GM15510 (cell line): Measurements from ENCODE around the gene FAM186B.
A peak's percentile ranks its signal among the peaks of the same experiment; 100 is the strongest.

Experiments used
- POLR2A ChIP-seq: IDR thresholded peaks from 3 replicates; pipeline ENCODE4 v1.6.1; 2011; ENCODE audit warnings: borderline replicate concordance; ENCODE audit not compliant: insufficient read length; ENCODE audit errors: extremely low read depth

The FAM186B gene

DNA sequence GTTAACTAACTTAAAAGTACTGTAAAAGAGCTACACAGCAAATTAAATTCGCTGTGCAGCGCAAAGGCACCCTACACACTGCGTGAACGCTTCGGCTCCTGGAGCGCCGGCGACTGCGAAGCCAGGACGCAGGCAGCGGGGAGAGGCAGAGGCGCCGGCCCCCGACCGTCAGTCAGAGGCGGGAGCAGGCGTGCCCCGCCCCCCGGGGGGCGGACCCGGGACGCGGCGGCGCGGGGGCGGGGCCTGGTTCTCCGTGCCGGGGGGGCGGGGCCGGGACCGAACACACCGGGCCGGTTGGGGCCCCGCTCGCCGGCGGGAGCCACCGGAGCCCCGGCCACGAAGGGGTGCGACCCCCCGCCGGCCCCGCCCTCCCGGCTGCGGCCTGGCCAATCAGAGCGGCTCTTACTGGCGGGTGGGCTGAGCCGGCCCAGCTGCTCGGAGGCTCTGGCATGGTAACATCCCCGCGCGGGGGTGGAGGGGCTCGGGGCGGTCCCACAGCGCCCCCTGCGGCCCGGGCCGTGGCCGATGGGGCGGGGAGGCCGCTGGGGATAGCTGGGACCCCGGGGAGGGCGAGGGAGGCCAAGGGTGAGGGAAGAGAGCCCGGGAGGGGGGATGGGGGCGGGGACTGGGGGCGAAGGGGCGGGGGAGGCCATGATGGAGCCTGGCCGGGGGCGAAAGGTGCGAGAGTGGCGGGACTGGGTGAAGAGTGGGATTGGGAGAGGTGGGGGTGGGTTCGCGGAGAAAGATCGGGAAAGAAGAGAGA lies 17.9 kb upstream of the FAM186B start, which contains the start of gene PRPF40B:
Gene PRPF40B, plus strand, starts transcription at position 420 of the 763 bp plus-strand sequence. Its CDS starts 30 bp downstream, at position 450.
- TF ChIP-seq POLR2A: peak; percentile 92

DNA sequence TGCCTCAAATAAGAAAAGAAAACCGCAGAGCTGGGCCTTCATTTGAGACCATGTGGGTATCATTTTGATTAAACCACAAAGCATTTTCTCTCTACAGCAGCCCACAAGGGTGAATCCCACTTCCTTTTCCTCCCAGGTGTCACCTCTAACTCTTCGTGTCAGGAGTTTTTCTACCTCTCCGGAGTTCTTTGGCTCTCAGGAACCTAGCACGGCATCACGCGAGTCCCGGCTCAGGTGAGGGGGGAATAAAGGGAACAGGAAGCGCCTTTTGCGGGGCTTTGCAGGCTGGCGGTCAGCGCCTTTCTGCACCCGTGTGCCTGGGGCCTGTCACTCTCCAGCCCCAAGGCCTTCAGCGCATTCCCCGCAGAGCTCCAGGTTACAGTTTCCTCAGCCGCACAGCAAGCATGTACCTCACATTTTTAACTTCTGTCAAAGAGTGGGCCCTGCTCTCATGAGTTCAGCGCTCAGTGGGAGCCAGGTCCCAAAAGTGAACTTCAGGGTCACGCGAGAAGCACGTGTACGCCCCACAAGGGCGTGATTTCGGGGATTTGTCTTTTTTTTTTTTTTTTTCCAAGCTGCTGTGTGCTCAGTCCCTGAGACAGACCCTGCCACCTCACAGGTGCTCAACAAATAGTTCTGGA lies 17.2 kb upstream of the FAM186B start:
- TF ChIP-seq POLR2A: no peak

DNA sequence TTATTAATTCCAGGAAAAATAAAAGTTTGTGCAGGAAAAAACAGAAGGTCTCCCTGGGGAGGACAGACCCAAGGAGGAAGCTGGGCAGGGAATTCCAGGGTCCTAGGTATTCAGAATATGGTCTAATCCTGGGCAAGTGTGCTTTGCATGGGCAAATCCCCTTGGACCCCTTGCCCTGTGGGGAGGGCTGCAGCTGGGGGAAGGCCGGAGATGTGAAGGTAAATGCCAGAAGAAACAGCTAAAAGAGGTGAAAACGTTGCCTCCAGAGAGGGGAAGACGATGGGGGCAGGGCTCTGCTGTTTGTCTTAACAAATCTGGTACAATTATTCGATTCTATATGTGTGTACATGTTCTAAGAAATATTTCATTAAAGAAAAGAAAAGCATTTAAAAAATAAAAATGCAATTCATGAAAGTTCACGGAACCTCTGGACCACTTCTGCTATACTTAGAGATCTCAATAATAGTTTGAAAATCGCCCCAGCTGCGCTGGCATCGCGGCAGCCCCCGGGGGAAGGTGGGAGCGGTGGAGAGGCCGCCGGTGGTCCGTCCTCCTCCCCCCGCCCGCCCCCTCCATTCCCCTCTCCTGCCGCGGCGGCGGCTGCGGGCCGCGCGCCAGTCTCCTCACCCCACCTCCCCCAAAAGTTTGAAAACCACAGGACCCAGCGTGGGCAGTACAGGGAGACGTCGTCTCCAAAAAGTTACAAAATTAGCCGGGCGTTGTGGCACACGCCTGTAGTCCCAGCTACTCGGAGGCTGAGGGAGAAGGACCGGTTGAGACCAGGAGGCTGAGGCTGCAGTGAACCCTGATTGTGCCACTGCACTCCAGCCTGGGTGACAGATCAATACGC lies 16.4 kb upstream of the FAM186B start:
- TF ChIP-seq POLR2A: no peak

DNA sequence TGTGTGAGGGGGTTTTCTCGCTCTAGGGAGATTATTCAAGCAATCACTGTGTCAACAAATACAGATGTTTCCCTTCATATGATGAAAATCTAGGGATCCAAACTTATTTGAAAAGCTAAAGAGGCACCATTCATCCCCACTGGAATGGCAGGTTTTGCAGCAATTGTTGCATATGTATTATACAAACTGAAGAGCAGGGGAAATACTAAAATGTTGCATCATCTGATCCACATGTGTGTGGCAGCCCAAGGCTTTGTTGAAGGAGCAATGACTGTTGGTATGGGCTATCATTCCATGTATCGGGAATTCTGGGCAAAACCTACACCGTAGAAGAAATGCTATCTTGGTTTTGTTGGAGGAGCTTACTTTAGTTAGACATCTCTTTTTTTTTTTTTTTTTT lies 13.8 kb upstream of the FAM186B start:
- TF ChIP-seq POLR2A: no peak

DNA sequence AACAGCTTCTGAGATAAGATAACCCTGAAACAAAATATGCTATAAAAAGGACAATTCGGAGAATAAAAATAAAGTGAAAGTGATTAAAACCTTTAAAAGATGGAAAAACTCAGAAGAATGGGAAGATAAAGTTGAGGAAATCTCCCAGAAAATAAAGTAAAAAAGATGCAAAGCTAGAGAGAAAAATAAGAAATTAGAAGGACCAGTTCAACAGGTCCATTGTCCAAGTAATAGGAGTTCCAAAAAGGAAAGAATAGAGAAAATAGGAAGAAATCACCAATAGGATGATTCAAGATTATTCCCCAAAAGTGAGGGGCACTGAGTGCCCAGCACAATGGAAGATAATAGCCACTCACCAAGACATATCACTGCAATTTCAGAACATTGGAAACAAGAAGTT lies 13.1 kb upstream of the FAM186B start:
- TF ChIP-seq POLR2A: no peak

DNA sequence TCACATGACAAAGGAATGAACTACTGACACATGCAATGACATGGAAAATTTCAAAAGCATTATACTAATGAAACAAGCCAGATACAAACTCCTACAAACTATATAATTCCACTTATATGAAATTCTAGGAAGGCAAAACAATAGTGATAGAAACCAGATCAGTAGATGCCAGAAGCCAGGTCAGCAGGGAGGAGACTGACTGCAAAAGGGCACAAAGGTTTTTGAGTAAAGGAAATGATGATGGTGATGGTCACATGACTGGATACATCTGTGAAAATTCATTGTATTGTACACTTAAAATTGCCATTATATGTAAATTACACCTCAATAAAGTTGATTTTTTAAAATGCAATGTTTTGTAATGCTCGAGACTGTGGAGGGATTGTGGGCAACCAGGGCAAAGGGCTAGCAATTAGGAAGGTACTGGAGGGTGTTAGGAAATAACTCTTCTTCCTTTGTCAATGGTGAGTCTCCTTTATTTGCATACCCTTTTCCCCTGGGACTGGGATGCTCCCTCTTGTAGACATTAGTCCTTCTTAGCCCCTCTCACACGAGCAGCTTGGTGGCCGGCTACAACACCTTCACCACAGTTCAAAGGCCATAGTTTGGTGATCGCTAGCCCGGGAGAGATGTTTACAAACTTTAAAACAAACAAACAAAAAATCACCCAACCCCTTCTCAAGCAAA lies 11.2 kb upstream of the FAM186B start:
- TF ChIP-seq POLR2A: no peak

DNA sequence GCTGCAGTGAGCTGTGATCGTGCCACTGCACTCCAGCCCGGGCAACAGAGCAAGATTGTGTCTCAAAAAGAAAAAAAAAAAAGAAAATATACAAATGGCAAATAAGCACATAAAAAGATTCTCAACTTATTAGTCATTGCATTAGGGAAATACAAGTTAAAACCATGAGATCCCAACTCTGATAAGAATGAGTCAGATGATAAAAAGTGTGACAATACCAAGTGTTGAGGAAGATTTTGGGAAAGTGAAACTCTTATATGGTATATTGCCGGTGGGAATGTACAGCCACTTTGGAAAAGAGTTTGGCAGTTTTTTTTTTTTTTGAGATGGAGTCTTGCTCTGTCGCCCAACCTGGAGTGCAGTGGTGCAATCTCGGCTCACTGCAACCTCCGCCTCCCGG lies 10.3 kb upstream of the FAM186B start:
- no peak for TF ChIP-seq POLR2A

DNA sequence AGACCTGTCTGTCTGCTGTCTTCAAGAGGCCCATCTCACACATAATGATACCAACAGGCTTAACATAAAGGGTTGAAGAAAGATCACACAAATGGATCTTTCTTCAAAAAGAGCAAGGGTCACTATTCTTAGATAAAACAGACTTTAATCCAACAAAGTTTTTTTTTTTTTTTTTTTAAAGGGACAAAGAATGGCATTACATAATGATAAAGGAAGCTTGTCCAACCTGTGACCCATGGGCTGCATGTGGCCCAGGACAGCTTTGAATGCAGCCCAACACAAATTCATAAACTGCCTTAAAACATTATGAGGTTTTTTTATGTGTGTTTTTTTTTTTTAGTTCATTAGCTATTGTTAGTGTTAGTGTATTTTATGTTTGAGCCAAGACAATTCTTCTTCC lies 6.8 kb upstream of the FAM186B start:
- no peak for TF ChIP-seq POLR2A

DNA sequence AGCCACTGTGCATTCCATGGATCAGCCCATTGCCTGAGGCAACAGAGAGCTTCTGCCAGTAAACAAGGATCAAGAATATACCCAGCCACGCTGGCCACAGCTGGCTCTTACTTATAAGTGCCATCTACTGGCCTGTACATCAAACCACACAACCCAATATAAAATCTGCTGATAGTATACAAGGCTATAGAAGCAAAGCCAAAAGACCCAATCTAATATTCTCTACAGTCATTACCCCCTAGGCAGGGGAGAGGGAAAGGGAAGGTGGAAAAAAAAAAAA lies 4.4 kb upstream of the FAM186B start:
- TF ChIP-seq POLR2A: no peak

DNA sequence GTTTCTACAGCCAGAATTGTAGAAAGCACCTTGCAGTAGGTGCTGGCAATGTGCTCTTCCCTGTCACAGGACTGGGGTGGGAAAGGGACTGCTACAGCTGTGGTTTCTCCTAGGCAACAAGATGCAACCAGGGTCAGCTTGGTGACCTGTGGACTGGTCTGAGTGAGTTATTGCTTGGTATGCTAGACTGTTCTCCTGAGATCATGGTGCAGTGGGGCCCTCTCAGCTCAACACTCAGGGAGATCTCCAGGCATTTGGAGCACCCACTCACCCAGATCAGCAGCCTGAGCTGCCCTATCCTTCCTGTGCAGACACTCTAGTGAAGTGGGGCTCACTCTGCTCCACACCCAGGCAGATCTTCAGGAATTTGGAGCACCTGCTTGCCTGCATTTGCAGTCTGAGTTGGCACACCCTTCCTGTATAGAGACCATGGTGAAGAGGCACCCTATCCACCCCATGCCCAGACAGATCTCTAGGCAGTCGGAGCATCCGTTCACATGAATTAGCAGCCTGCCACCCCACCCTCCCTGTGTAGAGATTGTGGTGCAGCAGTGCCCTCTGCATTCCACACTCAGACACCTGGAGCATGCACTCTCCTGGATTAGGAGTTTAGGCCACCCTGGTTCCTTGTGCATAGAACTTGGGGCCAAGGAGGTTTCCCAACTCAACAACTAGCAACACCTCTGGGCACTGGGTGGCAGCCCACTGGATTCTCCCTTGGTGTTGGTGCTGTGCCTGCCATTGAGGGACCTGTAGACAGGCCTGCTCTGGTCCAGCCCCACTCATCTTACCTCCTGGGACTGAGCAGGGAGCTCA lies 3.8 kb upstream of the FAM186B start:
- TF ChIP-seq POLR2A: no peak

DNA sequence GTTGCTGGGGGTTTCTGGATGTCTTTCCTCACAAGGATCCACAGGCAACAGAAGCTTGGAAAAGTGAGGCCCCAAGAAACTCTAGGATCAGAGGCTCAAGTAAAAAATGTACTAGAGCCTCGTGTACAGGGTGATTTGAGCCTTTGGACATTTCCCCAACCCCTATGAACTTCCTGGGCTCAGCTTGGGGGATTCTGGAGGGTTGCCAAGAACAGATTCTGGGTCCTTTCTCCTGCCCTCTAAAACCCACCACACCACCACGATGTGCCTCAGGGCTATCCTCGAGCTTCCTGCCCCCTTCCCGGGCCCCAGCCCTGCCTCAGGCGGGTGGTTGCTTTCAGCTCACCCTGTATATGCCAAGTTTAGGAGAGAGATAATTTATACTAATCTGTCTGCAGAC lies 583 bp downstream of the FAM186B start:
- no peak for TF ChIP-seq POLR2A

DNA sequence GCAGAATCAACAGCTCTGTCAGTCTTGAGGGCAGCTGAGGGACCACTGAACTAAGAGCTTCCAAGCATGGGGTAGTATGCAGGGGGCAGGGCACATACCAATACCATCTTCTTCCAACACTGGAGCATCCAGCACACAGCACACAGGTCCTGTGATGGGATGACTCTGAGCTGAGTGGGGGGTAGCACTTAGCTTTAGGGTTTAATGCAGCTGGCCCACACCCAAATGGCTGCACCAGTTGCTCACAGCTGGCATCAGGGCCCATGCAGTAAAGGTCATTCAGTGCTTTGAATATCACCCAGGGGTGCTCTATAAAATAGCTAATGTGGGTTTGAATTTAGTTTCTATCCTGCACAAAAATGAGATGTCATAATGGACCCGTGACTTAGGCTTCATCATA lies 1.7 kb downstream of the FAM186B start:
- no peak for TF ChIP-seq POLR2A

DNA sequence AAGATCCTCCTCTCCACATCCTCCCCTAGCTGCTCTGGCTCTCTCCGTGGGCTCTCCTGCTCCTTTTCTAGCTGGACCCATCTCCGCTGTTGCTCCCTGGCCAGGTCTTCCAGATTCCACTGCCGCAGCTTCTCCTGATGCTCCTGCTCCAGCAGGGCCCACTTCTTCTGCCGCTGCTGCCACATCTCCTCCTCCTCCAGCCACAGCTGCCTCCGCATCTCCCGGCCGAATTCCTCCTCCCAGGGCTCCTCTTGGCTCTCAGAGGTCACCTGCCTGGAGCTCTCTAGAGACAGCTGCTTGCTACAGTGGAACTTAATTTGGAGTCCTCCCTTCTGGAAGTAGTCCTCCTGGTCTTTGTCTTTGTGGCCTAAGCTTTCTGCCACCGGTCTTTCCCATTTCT lies 5.5 kb downstream of the FAM186B start:
- TF ChIP-seq POLR2A: no peak

DNA sequence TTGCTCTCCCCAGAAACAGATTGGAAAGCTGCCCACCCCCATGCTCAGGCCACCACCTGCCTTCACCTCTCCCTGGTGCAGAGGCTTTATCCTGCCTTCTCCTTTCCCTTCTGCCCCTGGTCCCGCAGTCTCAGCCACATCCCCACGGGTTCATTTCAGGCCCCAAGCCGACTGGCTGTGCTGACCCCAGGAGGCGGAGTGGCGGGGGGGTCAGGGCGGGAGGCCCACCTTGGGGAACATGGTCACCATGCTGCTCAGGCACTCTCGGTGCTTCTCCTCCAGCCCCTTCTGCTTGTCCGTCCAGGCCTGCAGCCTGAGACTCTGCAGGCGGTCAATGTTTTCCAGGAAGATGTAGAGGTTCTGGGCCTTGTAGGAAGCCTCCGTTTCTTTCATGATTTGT lies 6.9 kb downstream of the FAM186B start:
- TF ChIP-seq POLR2A: no peak
